ENCODE measurements around the gene ZBTB16.

ZBTB16 gene

GRCh38 chr11:114215871-114216795, 156.6 kb downstream of the ZBTB16 start:
- Mint-ChIP-seq H3K27me3 (no peaks in the 10 kb centered on the region), H3K4me1 (ENCODE audit: low read depth in 2 of 2) (peaks cover 29 to 51% of the 10 kb centered on the region in 2 donors), H3K4me3 (peak overlapping the region; percentile 32 to 36), H3K27ac (peak overlapping the region; percentile 50 to 68), H3K36me3 (ENCODE audit: insufficient read depth) (peaks cover under 1% of the 10 kb centered on the region), H3K9me3 (no peaks in the 10 kb centered on the region)
- ATAC-seq (replicated peaks) (peak; percentile 61), DNase-seq (no peak)

GRCh38 chr11:114216796-114217180, 157.3 kb downstream of the ZBTB16 start:
- H3K36me3 Mint-ChIP-seq (ENCODE audit: insufficient read depth), result no peaks in the 10 kb centered on the region
- H3K4me3 Mint-ChIP-seq, result peak overlapping the region; percentile 32 to 36
- H3K4me1 Mint-ChIP-seq (ENCODE audit: low read depth in 2 of 2), result peaks cover 29 to 47% of the 10 kb centered on the region in 2 donors
- peak overlapping the region; percentile 50 to 68 for H3K27ac Mint-ChIP-seq
- no peaks in the 10 kb centered on the region for H3K27me3 Mint-ChIP-seq
- ATAC-seq (replicated peaks), result peak; percentile 85
- no peaks in the 10 kb centered on the region for H3K9me3 Mint-ChIP-seq
- DNase-seq, result peak in 1 of 3 experiments; percentile 7

- H3K27me3 Mint-ChIP-seq, result no peaks in the 10 kb centered on the region
- H3K9me3 Mint-ChIP-seq, result no peaks in the 10 kb centered on the region
- no peak overlapping the region for H3K4me3 Mint-ChIP-seq
- DNase-seq, result no peak
- ATAC-seq (replicated peaks), result no peak
- no peaks in the 10 kb centered on the region for H3K36me3 Mint-ChIP-seq (ENCODE audit: insufficient read depth)
- peak overlapping the region in 1 of 2 donors; percentile 68 for H3K27ac Mint-ChIP-seq
- H3K4me1 Mint-ChIP-seq (ENCODE audit: low read depth in 2 of 2), result peaks cover 29 to 47% of the 10 kb centered on the region in 2 donors
Observed at GRCh38 chr11:114218508-114218907, 159.0 kb downstream of the ZBTB16 start.

GRCh38 chr11:114219559-114220349, 160.2 kb downstream of the ZBTB16 start:
- no peak for DNase-seq
- Mint-ChIP-seq H3K9me3 (no peaks in the 10 kb centered on the region), H3K27ac (peak overlapping the region in 1 of 2 donors; percentile 9), H3K4me1 (ENCODE audit: low read depth in 2 of 2) (peaks cover 26 to 49% of the 10 kb centered on the region in 2 donors), H3K27me3 (no peaks in the 10 kb centered on the region), H3K36me3 (ENCODE audit: insufficient read depth) (no peaks in the 10 kb centered on the region), H3K4me3 (no peak overlapping the region)
- no peak for ATAC-seq (replicated peaks)

- Mint-ChIP-seq H3K4me1 (ENCODE audit: low read depth in 2 of 2) (peaks cover 27 to 50% of the 10 kb centered on the region in 2 donors), H3K27ac (peak overlapping the region in 1 of 2 donors; percentile 16), H3K9me3 (no peaks in the 10 kb centered on the region), H3K4me3 (no peak overlapping the region), H3K27me3 (no peaks in the 10 kb centered on the region), H3K36me3 (ENCODE audit: insufficient read depth) (no peaks in the 10 kb centered on the region)
- ATAC-seq (replicated peaks), result no peak
- DNase-seq, result no peak
Observed at GRCh38 chr11:114221037-114221436, 161.5 kb downstream of the ZBTB16 start.

- Mint-ChIP-seq H3K27me3 (no peaks in the 10 kb centered on the region), H3K4me3 (no peak overlapping the region), H3K27ac (peak overlapping the region; percentile 3 to 5), H3K9me3 (no peaks in the 10 kb centered on the region), H3K4me1 (ENCODE audit: low read depth in 2 of 2) (peaks cover 21 to 36% of the 10 kb centered on the region in 2 donors), H3K36me3 (ENCODE audit: insufficient read depth) (peaks cover 4% of the 10 kb centered on the region)
- ATAC-seq (replicated peaks) (peak; percentile 34), DNase-seq (no peak)
Observed at GRCh38 chr11:114225661-114226060, 166.2 kb downstream of the ZBTB16 start.

- H3K4me3 Mint-ChIP-seq, result peak overlapping the region in 1 of 2 donors; percentile 11
- peaks cover 21 to 38% of the 10 kb centered on the region in 2 donors for H3K4me1 Mint-ChIP-seq (ENCODE audit: low read depth in 2 of 2)
- no peak for DNase-seq
- peaks cover 4% of the 10 kb centered on the region for H3K36me3 Mint-ChIP-seq (ENCODE audit: insufficient read depth)
- peak overlapping the region in 1 of 2 donors; percentile 5 for H3K27ac Mint-ChIP-seq
- H3K27me3 Mint-ChIP-seq, result no peaks in the 10 kb centered on the region
- H3K9me3 Mint-ChIP-seq, result no peaks in the 10 kb centered on the region
- peak; percentile 75 for ATAC-seq (replicated peaks)
Observed at GRCh38 chr11:114226356-114226755, 166.8 kb downstream of the ZBTB16 start.

GRCh38 chr11:114228435-114229411, 169.2 kb downstream of the ZBTB16 start:
- ATAC-seq (replicated peaks) (no peak), DNase-seq (no peak)
- Mint-ChIP-seq H3K36me3 (ENCODE audit: insufficient read depth) (peaks cover 8% of the 10 kb centered on the region), H3K27ac (peak overlapping the region in 1 of 2 donors; percentile 9), H3K27me3 (no peaks in the 10 kb centered on the region), H3K4me3 (no peak overlapping the region), H3K9me3 (no peaks in the 10 kb centered on the region), H3K4me1 (ENCODE audit: low read depth in 2 of 2) (peaks cover 21 to 44% of the 10 kb centered on the region in 2 donors)

GRCh38 chr11:114230031-114230704, 170.7 kb downstream of the ZBTB16 start:
- peaks cover 16 to 34% of the 10 kb centered on the region in 2 donors for H3K4me1 Mint-ChIP-seq (ENCODE audit: low read depth in 2 of 2)
- ATAC-seq (replicated peaks) (no peak), DNase-seq (no peak)
- peak overlapping the region in 1 of 2 donors; percentile 33 for H3K27ac Mint-ChIP-seq
- peaks cover 0 to 5% of the 10 kb centered on the region in 2 donors for H3K27me3 Mint-ChIP-seq
- H3K9me3 Mint-ChIP-seq, result no peaks in the 10 kb centered on the region
- peaks cover 8% of the 10 kb centered on the region for H3K36me3 Mint-ChIP-seq (ENCODE audit: insufficient read depth)
- no peak overlapping the region for H3K4me3 Mint-ChIP-seq

- no peak for DNase-seq
- peaks cover 0 to 16% of the 10 kb centered on the region in 2 donors for H3K4me1 Mint-ChIP-seq (ENCODE audit: low read depth in 2 of 2)
- no peaks in the 10 kb centered on the region for H3K9me3 Mint-ChIP-seq
- peaks cover 0 to 16% of the 10 kb centered on the region in 2 donors for H3K27me3 Mint-ChIP-seq
- H3K4me3 Mint-ChIP-seq, result no peak overlapping the region
- peak; percentile 40 for ATAC-seq (replicated peaks)
- no peak overlapping the region for H3K27ac Mint-ChIP-seq
- peaks cover 4% of the 10 kb centered on the region for H3K36me3 Mint-ChIP-seq (ENCODE audit: insufficient read depth)
Observed at GRCh38 chr11:114232400-114233059, 173.0 kb downstream of the ZBTB16 start.

GRCh38 chr11:114233755-114234154, 174.2 kb downstream of the ZBTB16 start:
- H3K27me3 Mint-ChIP-seq, result peaks cover 0 to 19% of the 10 kb centered on the region in 2 donors
- ATAC-seq (replicated peaks) (no peak), DNase-seq (no peak)
- H3K27ac Mint-ChIP-seq, result peak overlapping the region in 1 of 2 donors; percentile 10
- H3K9me3 Mint-ChIP-seq, result no peaks in the 10 kb centered on the region
- peak overlapping the region in 1 of 2 donors; percentile 22 for H3K4me3 Mint-ChIP-seq
- H3K4me1 Mint-ChIP-seq (ENCODE audit: low read depth in 2 of 2), result peaks cover 0 to 19% of the 10 kb centered on the region in 2 donors
- peaks cover 4% of the 10 kb centered on the region for H3K36me3 Mint-ChIP-seq (ENCODE audit: insufficient read depth)

- Mint-ChIP-seq H3K36me3 (ENCODE audit: insufficient read depth) (peaks cover 10% of the 10 kb centered on the region), H3K27me3 (peaks cover 0 to 19% of the 10 kb centered on the region in 2 donors), H3K4me3 (no peak overlapping the region), H3K27ac (no peak overlapping the region), H3K4me1 (ENCODE audit: low read depth in 2 of 2) (peaks cover 0 to 18% of the 10 kb centered on the region in 2 donors), H3K9me3 (no peaks in the 10 kb centered on the region)
- DNase-seq, result no peak
- ATAC-seq (replicated peaks), result no peak
Observed at GRCh38 chr11:114236829-114237228, 177.3 kb downstream of the ZBTB16 start.

Data from effector memory CD8-positive, alpha-beta T cell (primary cell).